Measurements from ENCODE around the gene CBX6.

CBX6 gene

DNA sequence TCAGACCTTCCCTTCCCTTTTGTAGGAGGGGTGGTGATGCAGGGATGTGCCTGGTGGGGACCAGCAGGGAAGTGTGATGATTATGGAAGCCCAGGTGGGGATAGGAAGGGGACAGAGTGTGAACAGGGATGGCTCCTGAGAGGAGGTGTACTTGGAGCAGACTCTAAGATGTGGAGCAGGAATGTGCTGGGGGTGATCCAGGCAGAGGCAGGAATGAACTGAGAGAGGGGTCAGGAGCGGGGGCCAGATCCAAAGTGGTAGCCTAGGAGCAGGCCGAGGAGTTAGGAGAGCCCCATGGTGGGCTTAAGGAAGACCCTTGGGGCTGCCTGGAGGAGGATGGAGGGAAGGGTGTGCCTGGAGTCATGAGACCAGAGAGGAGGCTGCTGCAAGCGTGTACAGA, 31.9 kb downstream of the CBX6 start:
- H3K4me3 ChIP-seq (ENCODE audit: low read length) = no peak overlapping the region
- no peak for DNase-seq (ENCODE audit: low read depth)
- TF ChIP-seq, protein P1, sequence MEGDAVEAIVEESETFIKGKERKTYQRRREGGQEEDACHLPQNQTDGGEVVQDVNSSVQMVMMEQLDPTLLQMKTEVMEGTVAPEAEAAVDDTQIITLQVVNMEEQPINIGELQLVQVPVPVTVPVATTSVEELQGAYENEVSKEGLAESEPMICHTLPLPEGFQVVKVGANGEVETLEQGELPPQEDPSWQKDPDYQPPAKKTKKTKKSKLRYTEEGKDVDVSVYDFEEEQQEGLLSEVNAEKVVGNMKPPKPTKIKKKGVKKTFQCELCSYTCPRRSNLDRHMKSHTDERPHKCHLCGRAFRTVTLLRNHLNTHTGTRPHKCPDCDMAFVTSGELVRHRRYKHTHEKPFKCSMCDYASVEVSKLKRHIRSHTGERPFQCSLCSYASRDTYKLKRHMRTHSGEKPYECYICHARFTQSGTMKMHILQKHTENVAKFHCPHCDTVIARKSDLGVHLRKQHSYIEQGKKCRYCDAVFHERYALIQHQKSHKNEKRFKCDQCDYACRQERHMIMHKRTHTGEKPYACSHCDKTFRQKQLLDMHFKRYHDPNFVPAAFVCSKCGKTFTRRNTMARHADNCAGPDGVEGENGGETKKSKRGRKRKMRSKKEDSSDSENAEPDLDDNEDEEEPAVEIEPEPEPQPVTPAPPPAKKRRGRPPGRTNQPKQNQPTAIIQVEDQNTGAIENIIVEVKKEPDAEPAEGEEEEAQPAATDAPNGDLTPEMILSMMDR (IDR thresholded peaks at IDR 0.05; ENCODE audit: insufficient read depth, low read depth, low read length, missing control alignments) = no peak

DNA sequence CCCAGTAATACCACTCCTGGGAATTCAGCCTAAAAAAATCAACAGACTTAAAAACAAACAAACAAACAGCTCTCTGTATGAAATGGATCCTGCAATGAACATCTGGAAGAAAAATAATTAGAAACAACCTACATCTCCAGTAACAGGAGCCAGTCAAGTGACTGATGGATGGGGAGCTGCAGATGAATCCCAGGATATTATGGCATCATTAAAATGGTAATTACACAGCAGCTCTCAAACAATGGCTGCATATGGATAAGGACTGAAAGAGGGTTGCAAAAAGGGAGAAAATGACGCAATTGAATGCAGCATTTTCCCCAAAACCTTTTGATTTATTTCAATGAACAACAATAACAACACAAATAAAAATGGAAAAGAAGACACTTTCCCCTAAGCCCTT, 32.3 kb downstream of the CBX6 start:
- TF ChIP-seq, protein P1 (IDR thresholded peaks at IDR 0.05; ENCODE audit: insufficient read depth, low read depth, low read length, missing control alignments) = no peak
- no peak for DNase-seq (ENCODE audit: low read depth)

DNA sequence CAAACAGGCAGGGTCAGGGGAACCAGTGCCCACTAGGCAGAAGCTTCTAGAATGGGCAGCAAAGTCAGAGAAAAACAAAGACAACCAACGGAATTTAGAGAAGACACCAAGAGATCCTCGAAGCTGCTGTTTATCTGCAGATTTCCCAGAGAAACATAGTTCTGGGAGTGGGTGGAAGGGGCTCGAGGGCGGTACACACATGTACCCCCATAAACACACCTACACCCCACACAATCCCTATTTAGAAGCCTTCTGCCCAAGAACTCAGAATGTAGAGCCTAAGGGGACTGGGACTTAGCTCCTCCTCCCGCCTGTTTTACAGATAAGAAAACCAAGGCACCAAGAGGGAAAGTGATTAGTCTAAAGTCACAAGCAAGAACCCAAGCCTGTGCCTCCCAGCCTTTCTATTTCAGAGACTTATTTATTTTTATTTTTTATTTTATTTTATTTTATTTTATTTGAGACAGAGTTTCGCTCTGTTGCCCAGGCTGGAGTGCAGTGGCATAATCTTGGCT, 34.5 kb downstream of the CBX6 start:
- no peak for DNase-seq (ENCODE audit: low read depth)
- TF ChIP-seq, protein P1 (IDR thresholded peaks at IDR 0.05; ENCODE audit: insufficient read depth, low read depth, low read length, missing control alignments) = no peak
- no peak overlapping the region for H3K4me3 ChIP-seq (ENCODE audit: low read length)

More for the DNA sequence above, 32.3 kb downstream of the CBX6 start:
- no peak overlapping the region for H3K4me3 ChIP-seq (ENCODE audit: low read length)

DNA sequence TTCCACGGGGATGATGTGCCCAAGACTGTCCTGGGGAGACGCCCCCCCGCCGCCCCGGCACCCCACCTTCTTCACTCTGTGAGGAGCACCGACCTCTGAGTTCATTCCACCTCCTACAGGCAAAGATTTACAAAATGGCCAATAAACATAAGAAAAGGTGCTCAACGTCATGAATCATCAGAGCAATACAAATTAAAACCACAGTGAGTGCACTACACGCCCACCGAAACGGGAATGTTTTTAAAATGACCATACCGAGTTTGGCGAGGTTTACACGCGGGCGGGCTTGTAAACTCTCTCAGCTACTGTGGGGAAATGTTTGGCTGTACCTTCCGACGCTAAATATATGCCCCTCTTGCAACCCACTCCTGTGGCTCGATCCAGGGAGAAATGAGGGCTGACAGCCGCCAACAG, 36.1 kb downstream of the CBX6 start:
- TF ChIP-seq, protein P1 (IDR thresholded peaks at IDR 0.05; ENCODE audit: insufficient read depth, low read depth, low read length, missing control alignments) = no peak
- DNase-seq (ENCODE audit: low read depth) = no peak

DNA sequence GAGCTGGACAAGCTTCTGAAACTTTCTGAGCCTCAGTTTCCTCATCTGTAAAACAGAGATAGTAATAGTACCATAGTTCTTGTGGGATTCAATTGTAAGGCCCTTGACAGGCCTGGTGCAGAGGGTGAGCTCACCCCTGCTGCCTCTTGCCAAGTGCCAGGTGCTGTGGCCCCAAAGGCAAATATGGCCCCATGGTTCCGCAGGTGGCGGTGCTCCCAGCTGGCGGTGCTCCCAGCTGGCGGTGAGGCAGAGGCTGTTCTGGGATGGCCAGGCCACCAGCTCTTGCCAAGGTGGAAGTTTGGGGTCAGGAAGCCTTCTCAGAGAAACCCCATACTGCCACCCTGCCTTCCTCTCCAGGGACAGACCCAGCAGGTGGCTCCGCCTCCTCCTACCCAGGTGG, 37.0 kb downstream of the CBX6 start:
- TF ChIP-seq, protein P1 (IDR thresholded peaks at IDR 0.05; ENCODE audit: insufficient read depth, low read depth, low read length, missing control alignments) = no peak
- no peak overlapping the region for H3K4me3 ChIP-seq (ENCODE audit: low read length)
- DNase-seq (ENCODE audit: low read depth) = no peak

More for the DNA sequence above, 36.1 kb downstream of the CBX6 start:
- no peak overlapping the region for H3K4me3 ChIP-seq (ENCODE audit: low read length)

DNA sequence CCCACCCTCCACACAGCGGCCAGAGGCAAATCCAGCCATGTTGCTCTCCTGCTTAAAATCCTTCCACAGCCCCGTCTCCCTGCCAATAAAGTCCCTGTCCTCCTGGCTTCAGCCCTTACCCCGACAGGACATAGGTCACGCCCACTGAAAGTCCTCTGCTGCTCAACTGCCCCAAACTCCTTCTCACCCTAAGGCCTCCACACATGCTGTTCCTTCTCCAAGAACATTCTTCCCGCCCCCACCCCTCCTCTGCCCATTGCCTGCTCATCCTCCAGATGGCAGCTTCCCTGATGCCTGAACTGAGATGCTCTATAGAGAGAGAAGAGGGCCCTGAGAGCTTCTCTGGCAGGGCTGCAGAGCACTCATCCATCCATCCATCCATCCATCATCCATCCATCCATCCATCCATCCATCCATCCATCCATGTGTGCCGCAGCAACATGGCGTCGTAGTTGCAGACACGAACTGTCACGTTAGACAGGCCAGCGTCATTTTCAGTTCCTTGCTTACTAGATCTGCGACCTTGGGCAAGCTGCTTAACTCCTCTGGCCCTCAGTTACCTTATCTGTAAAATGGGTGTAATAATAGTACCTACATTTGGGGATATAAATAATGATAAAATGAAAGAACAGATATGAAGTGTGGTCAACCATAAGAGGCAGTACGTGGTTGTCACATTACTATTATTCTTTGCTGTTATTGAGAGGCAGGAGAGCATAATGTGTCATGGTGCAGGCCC, 37.6 kb downstream of the CBX6 start:
- no peak overlapping the region for H3K4me3 ChIP-seq (ENCODE audit: low read length)
- TF ChIP-seq, protein P1 (IDR thresholded peaks at IDR 0.05; ENCODE audit: insufficient read depth, low read depth, low read length, missing control alignments) = no peak
- DNase-seq (ENCODE audit: low read depth) = no peak

DNA sequence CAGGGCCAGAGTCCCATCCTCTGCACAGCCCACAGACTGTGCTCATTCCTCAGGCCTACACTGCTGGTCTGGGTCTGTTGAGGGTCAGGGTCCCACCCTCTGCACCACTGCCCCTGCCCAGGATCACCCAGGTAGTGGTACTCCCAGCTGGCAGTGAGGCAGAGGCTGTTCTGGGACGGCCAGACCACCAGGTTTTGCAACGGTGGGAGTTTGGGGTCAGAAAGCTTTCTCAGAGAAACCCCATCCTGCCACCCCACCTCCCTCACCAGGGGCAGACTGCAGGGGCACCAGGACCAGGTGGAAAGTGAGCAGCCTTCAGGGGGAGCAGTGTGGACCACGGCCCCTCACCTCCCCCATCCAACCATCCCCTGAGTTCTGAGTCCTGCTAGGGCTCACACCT, 39.0 kb downstream of the CBX6 start:
- no peak overlapping the region for H3K4me3 ChIP-seq (ENCODE audit: low read length)
- TF ChIP-seq, protein P1 (IDR thresholded peaks at IDR 0.05; ENCODE audit: insufficient read depth, low read depth, low read length, missing control alignments) = no peak

More for the DNA sequence above, 39.0 kb downstream of the CBX6 start:
- DNase-seq (ENCODE audit: low read depth) = no peak
